ENCODE measurements around the gene CC2D2A. TPM values are rescaled to one million over a fixed set of nuclear protein-coding genes. Genes with fewer than 3 reads are reported as not detected.
A peak's percentile ranks its signal among the peaks of the same experiment; 100 is the strongest.
"Not testable (repeated sequence)": the region's sequence is repeated elsewhere in the genome, so short reads cannot be mapped to it uniquely, and the experiment has no call there.

Gene CC2D2A
- total and polyA plus RNA-seq, 9 of the 15 experiments (the other 6 are each of a cell fraction or from before 2014, with no cell fraction given), result 0.36 to 2.5 (median 1.6) TPM

DNA sequence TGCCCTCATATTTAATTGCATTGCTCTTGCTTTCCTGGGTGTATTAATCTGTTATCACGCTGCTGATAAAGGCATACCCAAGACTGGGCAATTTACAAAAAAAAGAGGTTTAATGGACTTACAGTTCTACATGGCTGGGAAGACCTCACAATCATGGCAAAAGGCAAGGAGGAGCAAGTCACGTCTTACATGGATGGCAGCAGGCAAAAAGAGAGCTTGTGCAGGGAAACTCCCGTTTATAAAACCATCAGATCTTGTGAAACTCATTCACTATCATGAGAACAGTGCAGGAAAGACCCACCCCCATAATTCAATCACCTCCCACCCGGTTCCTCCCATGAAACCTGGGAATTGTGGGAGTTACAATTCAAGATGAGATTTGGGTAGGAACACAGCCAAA lies 48.0 kb downstream of the CC2D2A start:
- H4K20me1 ChIP-seq (replicated peaks; ENCODE audit: control insufficient read depth, insufficient read depth, low read length); H3K27me3 ChIP-seq (ENCODE audit: control insufficient read depth in 2 of 2, insufficient read depth in 2 of 2, low read length in 2 of 2); H2AFZ ChIP-seq (ENCODE audit: low read depth, low read length); FAIRE-seq; H3K9me1 ChIP-seq (ENCODE audit: control insufficient read depth, insufficient read depth, low read length); H3K36me3 ChIP-seq (ENCODE audit: control insufficient read depth, insufficient read depth, low read length); H3K4me2 ChIP-seq (ENCODE audit: insufficient read depth, low read length); H3K27ac ChIP-seq (ENCODE audit: extremely low read depth, low read depth, low read length); H3K9ac ChIP-seq (ENCODE audit: insufficient read depth in 1 of 2, low read depth in 2 of 2, low read length in 2 of 2); H3K9me3 ChIP-seq (replicated peaks; ENCODE audit: control insufficient read depth, insufficient read depth, low read depth, low read length); intact Hi-C loops (cut with micrococcal nuclease); H3K4me3 ChIP-seq; DNase-seq (ENCODE audit: extremely low read depth in 1 of 4, low spot score in 3 of 4); BruUV-seq (replicated peaks); in situ Hi-C loops (cut with MboI); H3K4me1 ChIP-seq (replicated peaks in 1 of 2; ENCODE audit: control insufficient read depth in 2 of 2, insufficient read depth in 2 of 2, low read length in 2 of 2); H3K79me2 ChIP-seq (ENCODE audit: control insufficient read depth, insufficient read depth, low read length); ATAC-seq; CTCF ChIA-PET (ENCODE audit: low intra/inter-chr PET ratio); POLR2A ChIA-PET: not testable (repeated sequence)
- 26% methylated on average over 4 of the region's 4 CpGs for WGBS (ENCODE audit: insufficient coverage, low coverage, missing lambda C conversion rate)
- TF ChIP-seq ZNF431 (CRISPR knock-in tag; IDR thresholded peaks at IDR 0.05) (peak; percentile 98), TRIM28 (IDR thresholded peaks at IDR 0.05) (0 out of 2 replicates have a peak, but pooled peaks have one; percentile 35)
- TF ChIP-seq, protein P1, sequence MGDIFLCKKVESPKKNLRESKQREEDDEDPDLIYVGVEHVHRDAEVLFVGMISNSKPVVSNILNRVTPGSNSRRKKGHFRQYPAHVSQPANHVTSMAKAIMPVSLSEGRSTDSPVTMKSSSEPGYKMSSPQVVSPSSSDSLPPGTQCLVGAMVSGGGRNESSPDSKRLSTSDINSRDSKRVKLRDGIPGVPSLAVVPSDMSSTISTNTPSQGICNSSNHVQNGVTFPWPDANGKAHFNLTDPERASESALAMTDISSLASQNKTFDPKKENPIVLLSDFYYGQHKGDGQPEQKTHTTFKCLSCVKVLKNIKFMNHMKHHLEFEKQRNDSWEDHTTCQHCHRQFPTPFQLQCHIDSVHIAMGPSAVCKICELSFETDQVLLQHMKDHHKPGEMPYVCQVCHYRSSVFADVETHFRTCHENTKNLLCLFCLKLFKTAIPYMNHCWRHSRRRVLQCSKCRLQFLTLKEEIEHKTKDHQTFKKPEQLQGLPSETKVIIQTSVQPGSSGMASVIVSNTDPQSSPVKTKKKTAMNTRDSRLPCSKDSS (IDR thresholded peaks at IDR 0.05; ENCODE audit: low read depth, partially characterized antibody), result peak; percentile 19

DNA sequence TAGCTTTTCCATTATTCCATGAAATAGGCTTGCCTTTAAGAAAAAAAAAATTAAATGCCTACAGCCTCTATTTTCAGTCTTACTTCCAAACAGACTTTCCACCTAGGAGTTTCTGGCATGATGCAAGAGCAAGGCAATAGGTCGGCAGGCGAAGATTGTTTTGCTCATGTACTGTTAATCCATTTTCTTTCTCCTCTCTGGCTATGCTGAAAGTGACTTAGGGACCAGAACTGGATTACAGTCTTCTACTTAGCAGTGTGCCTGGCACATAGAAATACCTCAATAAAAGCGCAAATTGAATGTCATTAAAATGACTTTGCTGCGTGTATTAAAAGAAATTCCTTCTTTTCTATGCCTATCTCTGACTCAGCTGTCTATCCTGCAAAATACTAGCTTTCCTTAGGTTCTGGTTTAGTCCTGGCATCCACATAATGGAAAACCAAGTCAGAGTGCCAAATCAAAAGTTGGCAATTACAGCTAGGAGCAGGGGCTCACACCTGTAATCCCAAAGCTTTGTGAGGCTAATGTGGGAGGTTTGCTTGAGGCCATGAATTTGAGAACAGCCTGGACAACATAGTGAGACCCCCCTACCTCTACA lies 51.9 kb downstream of the CC2D2A start:
- intact Hi-C loops (cut with micrococcal nuclease), result no loop called here
- WGBS (ENCODE audit: insufficient coverage, low coverage, missing lambda C conversion rate), result 16% methylated on average over 4 of the region's 4 CpGs
- POLR2A ChIA-PET, result no interaction called here
- peak; percentile 96 for TF ChIP-seq ZNF175 (CRISPR knock-in tag; IDR thresholded peaks at IDR 0.05; ENCODE audit: low read depth)
- peak; percentile 90 for TF ChIP-seq CEBPG (CRISPR knock-in tag; IDR thresholded peaks at IDR 0.05)
- TF ChIP-seq CEBPG (tag; conservative IDR thresholded peaks at IDR 0.05 in 1 of 2, IDR thresholded peaks at IDR 0.05 in 1 of 2), result peak; percentile 94 to 98
- TF ChIP-seq, protein P2, sequence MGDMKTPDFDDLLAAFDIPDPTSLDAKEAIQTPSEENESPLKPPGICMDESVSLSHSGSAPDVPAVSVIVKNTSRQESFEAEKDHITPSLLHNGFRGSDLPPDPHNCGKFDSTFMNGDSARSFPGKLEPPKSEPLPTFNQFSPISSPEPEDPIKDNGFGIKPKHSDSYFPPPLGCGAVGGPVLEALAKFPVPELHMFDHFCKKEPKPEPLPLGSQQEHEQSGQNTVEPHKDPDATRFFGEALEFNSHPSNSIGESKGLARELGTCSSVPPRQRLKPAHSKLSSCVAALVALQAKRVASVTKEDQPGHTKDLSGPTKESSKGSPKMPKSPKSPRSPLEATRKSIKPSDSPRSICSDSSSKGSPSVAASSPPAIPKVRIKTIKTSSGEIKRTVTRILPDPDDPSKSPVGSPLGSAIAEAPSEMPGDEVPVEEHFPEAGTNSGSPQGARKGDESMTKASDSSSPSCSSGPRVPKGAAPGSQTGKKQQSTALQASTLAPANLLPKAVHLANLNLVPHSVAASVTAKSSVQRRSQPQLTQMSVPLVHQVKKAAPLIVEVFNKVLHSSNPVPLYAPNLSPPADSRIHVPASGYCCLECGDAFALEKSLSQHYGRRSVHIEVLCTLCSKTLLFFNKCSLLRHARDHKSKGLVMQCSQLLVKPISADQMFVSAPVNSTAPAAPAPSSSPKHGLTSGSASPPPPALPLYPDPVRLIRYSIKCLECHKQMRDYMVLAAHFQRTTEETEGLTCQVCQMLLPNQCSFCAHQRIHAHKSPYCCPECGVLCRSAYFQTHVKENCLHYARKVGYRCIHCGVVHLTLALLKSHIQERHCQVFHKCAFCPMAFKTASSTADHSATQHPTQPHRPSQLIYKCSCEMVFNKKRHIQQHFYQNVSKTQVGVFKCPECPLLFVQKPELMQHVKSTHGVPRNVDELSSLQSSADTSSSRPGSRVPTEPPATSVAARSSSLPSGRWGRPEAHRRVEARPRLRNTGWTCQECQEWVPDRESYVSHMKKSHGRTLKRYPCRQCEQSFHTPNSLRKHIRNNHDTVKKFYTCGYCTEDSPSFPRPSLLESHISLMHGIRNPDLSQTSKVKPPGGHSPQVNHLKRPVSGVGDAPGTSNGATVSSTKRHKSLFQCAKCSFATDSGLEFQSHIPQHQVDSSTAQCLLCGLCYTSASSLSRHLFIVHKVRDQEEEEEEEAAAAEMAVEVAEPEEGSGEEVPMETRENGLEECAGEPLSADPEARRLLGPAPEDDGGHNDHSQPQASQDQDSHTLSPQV (IDR thresholded peaks at IDR 0.05), result peak; percentile 50; the same call in 1 of the 2 replicates
- TF ChIP-seq ZNF589 (CRISPR knock-in tag; IDR thresholded peaks at IDR 0.05; ENCODE audit: low read depth), result peak; percentile 88

More for the DNA sequence above, 51.9 kb downstream of the CC2D2A start:
- Histone ChIP-seq H3K4me3 (no peak overlapping the region), H3K4me1 (replicated peaks in 1 of 2; ENCODE audit: control insufficient read depth in 2 of 2, insufficient read depth in 2 of 2, low read length in 2 of 2) (peaks cover 0 to 10% of the 10 kb centered on the region in 2 experiments; a peak in 3 of 5 replicates), H3K9me1 (ENCODE audit: control insufficient read depth, insufficient read depth, low read length) (no peaks in the 10 kb centered on the region), H3K36me3 (ENCODE audit: control insufficient read depth, insufficient read depth, low read length) (no peaks in the 10 kb centered on the region), H3K79me2 (ENCODE audit: control insufficient read depth, insufficient read depth, low read length) (no peaks in the 10 kb centered on the region), H3K27ac (ENCODE audit: extremely low read depth, low read depth, low read length) (no peak overlapping the region; the same call in 2 of the 3 replicates), H3K9me3 (replicated peaks; ENCODE audit: control insufficient read depth, insufficient read depth, low read depth, low read length) (0 out of 2 replicates have a peak, but pooled peaks cover 2% of the 10 kb centered on the region), H3K4me2 (ENCODE audit: insufficient read depth, low read length) (no peak overlapping the region), H3K9ac (ENCODE audit: insufficient read depth in 1 of 2, low read depth in 2 of 2, low read length in 2 of 2) (no peak overlapping the region), H4K20me1 (replicated peaks; ENCODE audit: control insufficient read depth, insufficient read depth, low read length) (no peaks in the 10 kb centered on the region), H3K27me3 (ENCODE audit: control insufficient read depth in 2 of 2, insufficient read depth in 2 of 2, low read length in 2 of 2) (no peaks in the 10 kb centered on the region), H2AFZ (ENCODE audit: low read depth, low read length) (no peak overlapping the region)
- ATAC-seq (peak; percentile 88), FAIRE-seq (no peak), DNase-seq (ENCODE audit: extremely low read depth in 1 of 4, low spot score in 3 of 4) (peak in 1 of 4 experiments; percentile 11)
- in situ Hi-C loops (cut with MboI), result no loop called here
- BruUV-seq (replicated peaks), result no TSS peak
- CTCF ChIA-PET (ENCODE audit: low intra/inter-chr PET ratio), result no interaction called here

Data from K562 (cell line).